ENCODE results near the gene RBSN. TPM values are rescaled to one million over a fixed set of nuclear protein-coding genes. Genes with fewer than 3 reads are reported as not detected.
A peak's percentile ranks its signal among the peaks of the same experiment; 100 is the strongest.

RBSN gene
- total and polyA plus RNA-seq, 5 experiments from 2014 or later: 16.3 to 41.4 (median 20.3) TPM

GRCh38 chr3:15052335-15053242, 46.4 kb downstream of the RBSN start:
- Mint-ChIP-seq H3K27me3 (no peaks in the 10 kb centered on the region), H3K27ac (peak overlapping the region; percentile 42 to 92 (median 72)), H3K4me1 (peaks cover 11 to 61% (median 49%) of the 10 kb centered on the region in 4 donors), H3K9me3 (peaks cover 0 to 3% (median 0%) of the 10 kb centered on the region in 9 donors), H3K36me3 (peaks cover 0 to 68% (median 10%) of the 10 kb centered on the region in 3 donors), H3K4me3 (no peak overlapping the region)
- no peak for ATAC-seq
- no peak for DNase-seq
- POLR2A ChIA-PET: interaction anchor here (1.2 kb wide), 1 partner anchor 12 kb away, joined by 5 read pairs; the partner anchor contains the start of gene MRPS25

- H3K27me3 Mint-ChIP-seq: no peaks in the 10 kb centered on the region
- DNase-seq (peak in 7 of 10 donors; percentile 8 to 40 (median 16)), ATAC-seq (peak; percentile 86 to 90)
- POLR2A ChIA-PET: interaction anchor here (0.6 kb wide), 1 partner anchor 75 kb away, joined by 6 read pairs; no protein-coding TSS in a partner anchor
- peaks cover 0 to 3% (median 0%) of the 10 kb centered on the region in 9 donors for H3K9me3 Mint-ChIP-seq
- H3K36me3 Mint-ChIP-seq: peaks cover 0 to 71% (median 7%) of the 10 kb centered on the region in 3 donors
- H3K4me3 Mint-ChIP-seq: no peak overlapping the region
- peak overlapping the region; percentile 23 to 85 (median 52) for H3K27ac Mint-ChIP-seq
- peaks cover 8 to 61% (median 44%) of the 10 kb centered on the region in 4 donors for H3K4me1 Mint-ChIP-seq
Observed at GRCh38 chr3:15051531-15051930, 47.4 kb downstream of the RBSN start.

- peaks cover 0 to 77% (median 2%) of the 10 kb centered on the region in 3 donors for H3K36me3 Mint-ChIP-seq
- H3K27ac Mint-ChIP-seq: peak overlapping the region in 8 of 10 donors; percentile 6 to 81 (median 62)
- POLR2A ChIA-PET: no interaction called here
- no peaks in the 10 kb centered on the region for H3K27me3 Mint-ChIP-seq
- peak in 1 of 10 donors; percentile 30 for DNase-seq
- H3K4me1 Mint-ChIP-seq: peaks cover 8 to 51% (median 42%) of the 10 kb centered on the region in 4 donors
- no peak for ATAC-seq
- no peak overlapping the region for H3K4me3 Mint-ChIP-seq
- peaks cover 0 to 3% (median 0%) of the 10 kb centered on the region in 9 donors for H3K9me3 Mint-ChIP-seq
Observed at GRCh38 chr3:15050405-15051092, 48.4 kb downstream of the RBSN start.

- POLR2A ChIA-PET: no interaction called here
- ATAC-seq (no peak), DNase-seq (no peak)
- Mint-ChIP-seq H3K9me3 (no peaks in the 10 kb centered on the region), H3K36me3 (peaks cover 0 to 80% (median 0%) of the 10 kb centered on the region in 3 donors), H3K4me3 (no peak overlapping the region), H3K4me1 (peaks cover 4 to 43% (median 35%) of the 10 kb centered on the region in 4 donors), H3K27me3 (no peaks in the 10 kb centered on the region), H3K27ac (peak overlapping the region in 5 of 10 donors; percentile 9 to 63 (median 37))
Observed at GRCh38 chr3:15049584-15049983, 49.4 kb downstream of the RBSN start.

- peak overlapping the region in 5 of 10 donors; percentile 14 to 92 (median 30) for H3K27ac Mint-ChIP-seq
- POLR2A ChIA-PET: no interaction called here
- no peak for DNase-seq
- no peak overlapping the region for H3K4me3 Mint-ChIP-seq
- peaks cover 8 to 26% (median 22%) of the 10 kb centered on the region in 4 donors for H3K4me1 Mint-ChIP-seq
- no peak for ATAC-seq
- H3K9me3 Mint-ChIP-seq: no peaks in the 10 kb centered on the region
- no peaks in the 10 kb centered on the region for H3K27me3 Mint-ChIP-seq
- H3K36me3 Mint-ChIP-seq: peaks cover 0 to 97% (median 0%) of the 10 kb centered on the region in 3 donors
Observed at GRCh38 chr3:15045667-15046066, 53.3 kb downstream of the RBSN start.

- DNase-seq (no peak), ATAC-seq (no peak)
- Mint-ChIP-seq H3K9me3 (no peaks in the 10 kb centered on the region), H3K4me3 (no peak overlapping the region), H3K27me3 (no peaks in the 10 kb centered on the region), H3K36me3 (peaks cover 0 to 97% (median under 1%) of the 10 kb centered on the region in 3 donors), H3K27ac (peak overlapping the region; percentile 16 to 92 (median 72)), H3K4me1 (peaks cover 8 to 20% (median 15%) of the 10 kb centered on the region in 4 donors)
- POLR2A ChIA-PET: interaction anchor here (0.6 kb wide), 1 partner anchor 13 kb away, joined by 4 read pairs; no protein-coding TSS in a partner anchor
Observed at GRCh38 chr3:15044326-15044725, 54.6 kb downstream of the RBSN start.

DNA sequence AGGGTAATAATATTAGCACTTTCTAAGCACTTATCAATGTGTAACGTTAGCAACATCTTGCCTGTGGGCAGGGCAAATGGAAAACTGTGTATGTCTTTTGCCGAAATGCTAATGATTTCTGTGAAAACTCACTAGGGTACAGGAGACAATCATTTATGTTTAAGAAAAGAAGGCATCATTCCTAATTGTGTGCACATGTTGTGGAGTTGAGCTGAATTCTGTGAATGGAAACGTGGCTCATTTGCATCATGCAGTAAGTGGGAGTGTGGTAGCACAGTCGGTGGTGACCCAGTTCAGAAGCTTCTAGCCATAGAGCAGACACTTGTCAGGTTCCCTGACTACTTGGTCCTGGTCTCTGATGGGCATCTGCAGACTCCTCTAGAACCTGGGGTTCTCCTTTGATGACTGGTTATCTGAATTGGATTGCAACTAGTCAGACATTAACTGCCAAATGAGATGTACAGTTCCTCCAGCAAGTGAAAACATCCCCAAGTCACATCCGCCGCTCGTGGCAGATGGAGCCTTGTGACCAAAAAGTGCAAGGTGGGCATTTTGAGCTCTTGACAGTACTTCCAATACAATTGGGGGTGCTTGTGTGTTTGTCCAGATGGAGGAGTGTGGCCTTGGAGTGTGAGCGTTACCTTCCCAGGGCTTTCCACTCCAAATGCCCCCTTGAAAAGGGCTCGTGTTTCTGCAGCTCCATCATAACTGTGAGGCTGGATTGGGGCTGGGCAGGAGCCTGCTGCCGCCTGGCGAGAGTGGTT, 55.4 kb downstream of the RBSN start:
- peak overlapping the region in 6 of 10 donors; percentile 9 to 83 (median 32) for H3K27ac Mint-ChIP-seq
- POLR2A ChIA-PET: no interaction called here

GRCh38 chr3:15042936-15043335, 56.0 kb downstream of the RBSN start:
- Mint-ChIP-seq H3K27ac (peak overlapping the region in 6 of 10 donors; percentile 6 to 52 (median 28)), H3K4me1 (peaks cover 8 to 20% (median 15%) of the 10 kb centered on the region in 4 donors), H3K9me3 (no peaks in the 10 kb centered on the region), H3K4me3 (no peak overlapping the region), H3K27me3 (no peaks in the 10 kb centered on the region), H3K36me3 (peaks cover 0 to 98% (median 2%) of the 10 kb centered on the region in 3 donors)
- POLR2A ChIA-PET: interaction anchor here (0.6 kb wide), 1 partner anchor 22 kb away, joined by 3 read pairs; no protein-coding TSS in a partner anchor
- ATAC-seq: no peak
- no peak for DNase-seq

More for the DNA sequence above, 55.4 kb downstream of the RBSN start:
- no peak for ATAC-seq
- no peak for DNase-seq
- Mint-ChIP-seq H3K4me1 (peaks cover 8 to 20% (median 15%) of the 10 kb centered on the region in 4 donors), H3K36me3 (peaks cover 0 to 97% (median 2%) of the 10 kb centered on the region in 3 donors), H3K27me3 (no peaks in the 10 kb centered on the region), H3K9me3 (no peaks in the 10 kb centered on the region), H3K4me3 (no peak overlapping the region)

DNA sequence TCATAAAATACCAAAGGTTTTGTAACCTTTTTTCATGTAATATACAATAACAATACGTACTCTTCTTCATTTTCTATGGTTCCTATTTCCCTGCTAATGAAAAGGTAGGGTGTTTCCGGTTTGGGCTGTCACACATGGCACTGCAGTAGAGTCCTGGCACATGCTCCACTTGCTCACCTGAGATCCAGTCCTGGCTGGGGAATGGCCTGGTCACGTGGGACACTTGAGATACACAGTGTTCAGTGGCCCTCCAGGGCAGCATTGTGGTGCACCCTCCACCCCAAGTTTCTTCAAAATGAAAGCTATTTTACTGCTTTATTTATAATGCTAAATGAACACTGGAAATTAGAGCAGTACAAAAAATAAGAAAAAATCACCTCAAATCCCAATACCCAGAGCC, 57.0 kb downstream of the RBSN start:
- Mint-ChIP-seq H3K27me3 (no peaks in the 10 kb centered on the region), H3K36me3 (peaks cover 0 to 98% (median 2%) of the 10 kb centered on the region in 3 donors), H3K4me3 (no peak overlapping the region), H3K27ac (peak overlapping the region in 5 of 10 donors; percentile 1 to 64 (median 43)), H3K9me3 (no peaks in the 10 kb centered on the region), H3K4me1 (peaks cover 8 to 20% (median 15%) of the 10 kb centered on the region in 4 donors)
- DNase-seq (no peak), ATAC-seq (no peak)
- POLR2A ChIA-PET: no interaction called here

GRCh38 chr3:15040844-15041243, 58.1 kb downstream of the RBSN start:
- Mint-ChIP-seq H3K36me3 (peaks cover 0 to 97% (median 2%) of the 10 kb centered on the region in 3 donors), H3K4me3 (no peak overlapping the region), H3K27ac (peak overlapping the region; percentile 33 to 88 (median 62)), H3K4me1 (peaks cover 8 to 20% (median 15%) of the 10 kb centered on the region in 4 donors), H3K27me3 (no peaks in the 10 kb centered on the region), H3K9me3 (no peaks in the 10 kb centered on the region)
- no peak for ATAC-seq
- DNase-seq: no peak
- POLR2A ChIA-PET: no interaction called here

DNA sequence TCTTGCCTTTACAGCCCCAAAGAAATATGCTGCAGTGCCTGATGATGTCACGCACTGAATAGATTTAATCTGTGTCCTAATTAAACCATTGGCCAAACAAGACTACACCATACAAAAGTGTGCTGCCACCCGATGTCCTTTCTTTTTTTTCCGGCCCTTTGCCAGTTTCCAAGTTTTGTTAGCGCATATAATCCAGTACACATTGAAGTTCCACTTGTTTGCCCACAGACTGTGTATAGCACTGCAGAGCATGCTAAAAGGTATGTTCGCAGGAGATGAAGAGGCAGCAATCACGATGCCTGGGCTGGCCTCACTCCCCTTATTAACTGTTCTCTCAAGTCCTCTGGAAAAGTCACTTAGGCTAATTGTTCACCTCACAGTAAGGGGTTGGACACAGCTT, 60.6 kb downstream of the RBSN start:
- Mint-ChIP-seq H3K27me3 (no peaks in the 10 kb centered on the region), H3K36me3 (peaks cover 0 to 94% (median 5%) of the 10 kb centered on the region in 3 donors), H3K9me3 (no peaks in the 10 kb centered on the region), H3K4me1 (peaks cover under 1 to 7% (median 2%) of the 10 kb centered on the region in 4 donors), H3K27ac (peak overlapping the region in 1 of 10 donors; percentile 66), H3K4me3 (no peak overlapping the region)
- no peak for ATAC-seq
- no peak for DNase-seq
- POLR2A ChIA-PET: no interaction called here

DNA sequence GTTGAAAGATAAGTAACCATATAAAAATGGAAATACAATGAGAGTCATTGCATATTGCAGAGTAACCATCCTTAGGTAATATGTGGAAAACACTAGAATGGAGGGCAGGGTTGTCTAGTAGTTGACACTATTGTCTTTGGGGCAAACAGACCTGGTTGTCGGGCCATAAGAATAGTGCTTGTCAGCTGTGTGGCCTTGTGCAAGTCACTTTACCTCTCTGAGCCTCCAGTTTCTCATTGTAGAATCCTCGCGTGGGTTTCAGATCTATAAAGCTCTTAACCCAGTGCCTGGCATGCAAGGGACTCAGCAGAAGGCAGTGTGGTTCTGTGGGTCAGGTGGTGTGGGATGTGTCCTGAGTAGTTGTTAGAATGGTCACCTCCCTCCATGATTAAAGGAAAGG, 65.8 kb downstream of the RBSN start:
- Mint-ChIP-seq H3K9me3 (no peaks in the 10 kb centered on the region), H3K4me1 (peaks cover 0 to 3% (median 0%) of the 10 kb centered on the region in 4 donors), H3K36me3 (peaks cover 0 to 90% (median 7%) of the 10 kb centered on the region in 3 donors), H3K27me3 (no peaks in the 10 kb centered on the region), H3K4me3 (no peak overlapping the region), H3K27ac (peak overlapping the region in 3 of 10 donors; percentile 21 to 63 (median 52))
- ATAC-seq (no peak), DNase-seq (no peak)
- POLR2A ChIA-PET: interaction anchor here (0.6 kb wide), 1 partner anchor 11 kb away, joined by 3 read pairs; no protein-coding TSS in a partner anchor
